Stomach (tissue), 9 donors: ENCODE results near the gene NAALADL1. TPM values are rescaled to one million over a fixed set of nuclear protein-coding genes. Genes with fewer than 3 reads are reported as not detected.
"Not testable (repeated sequence)": the region's sequence is repeated elsewhere in the genome, so short reads cannot be mapped to it uniquely, and the experiment has no call there.

Experiments used
- DNase-seq, 2 donors: peaks; one replicate each; pipeline versions ENCODE4 v3.0.0 to v3.0.0-alpha.2; 2013 to 2019
- H3K27ac ChIP-seq, 5 donors: fragments of 200-600 bp in 4 of 5; sonication (generic) in 4 of 5; one replicate each; pipeline ENCODE4 v1.5.1; 2013 to 2019; ENCODE audit warnings: mild to moderate bottlenecking in 1 of 5, moderate library complexity in 1 of 5
- H3K27me3 ChIP-seq, 3 donors: fragments of 200-600 bp; sonication (generic); one replicate each; pipeline ENCODE4 v1.5.1; 2017 to 2019; ENCODE audit warnings: mixed run types in 1 of 3
- H3K36me3 ChIP-seq, 4 donors: fragments of 200-600 bp; sonication (generic); 1 replicate in 3 of 4; 2 replicates in 1 of 4; pipeline ENCODE4 v1.5.1; 2016 to 2019
- H3K4me1 ChIP-seq, 4 donors: fragments of 200-600 bp; sonication (generic); one replicate each; pipeline ENCODE4 v1.5.1; 2016 to 2019
- H3K4me3 ChIP-seq, 4 donors: fragments of 200-600 bp; sonication (generic) in 3 of 4; one replicate each; pipeline ENCODE4 v1.5.1; 2016 to 2019; ENCODE audit warnings: mild to moderate bottlenecking in 1 of 4
- H3K9me3 ChIP-seq, 4 donors: fragments of 200-600 bp; sonication (generic); one replicate each; pipeline ENCODE4 v1.5.1; 2016 to 2019
- EP300 ChIP-seq: sonication (generic); formaldehyde crosslinking; IDR thresholded peaks from one replicate; pipeline ENCODE4 v1.6.1; 2017; ENCODE audit warnings: antibody characterized with exemption
- POLR2A ChIP-seq, 4 donors: fragments of 450-650 bp; IDR thresholded peaks; one replicate each; pipeline ENCODE4 v1.6.1; 2016; ENCODE audit warnings: antibody characterized with exemption in 4 of 4, control low read depth in 2 of 4, mild to moderate bottlenecking in 1 of 4, moderate library complexity in 1 of 4
- POLR2AphosphoS5 ChIP-seq, 3 donors: sonication (generic); formaldehyde crosslinking; IDR thresholded peaks; one replicate each; pipeline ENCODE4 v1.6.1; 2016; ENCODE audit warnings: antibody characterized with exemption in 3 of 3
- WGBS, 5 donors: extraction: QIAGEN DNeasy Blood & Tissue Kit in 3 of 5; methylation state at CpG; one replicate each; pipeline versions ENCODE4 v1.1.5 to v1.1.7; 2013 to 2018; 5-methylcytosine and 5-hydroxymethylcytosine counted together
- intact Hi-C: fragments of 100-400 bp; cut with DNase I; formaldehyde crosslinking; loops from one replicate; pipeline ENCODE4 v1.15.1; 2023; ENCODE audit warnings: low total_unique reads
- polyA plus RNA-seq, 3 donors: library from polyadenylated mRNA; stranded (reverse); fragments of 200-250 nt; gene quantifications; one replicate each; pipeline ENCODE4 v1.2.3, GENCODE V29; 2013
- total RNA-seq, 5 donors: library from RNA; depleted of rRNA; stranded (reverse); fragments of >200 nt; gene quantifications; one replicate each; pipeline versions ENCODE4 v1.1.0 to v1.2.3, GENCODE V29; 2014 to 2016
- TF ChIP-seq, protein P1 (sequence below), 7 experiments: fragments of 450-650 bp in 4 of 7; fragments of 200-600 bp in 3 of 7; sonication (generic) in 3 of 7; IDR thresholded peaks; one replicate each; pipeline ENCODE4 v1.5.1; 2016 to 2019; ENCODE audit warnings: antibody characterized with exemption in 7 of 7, control low read depth in 2 of 7, mild to moderate bottlenecking in 1 of 7
- donor health status: healthy with polysubstance abuse.
- donor health status: Bipolar disorder and iron deficiency.
- donor health status: healthy.

Gene NAALADL1
- total and polyA plus RNA-seq, 8 donors: 1.3 to 65.2 (median 10.0) TPM; not detected in 1

DNA sequence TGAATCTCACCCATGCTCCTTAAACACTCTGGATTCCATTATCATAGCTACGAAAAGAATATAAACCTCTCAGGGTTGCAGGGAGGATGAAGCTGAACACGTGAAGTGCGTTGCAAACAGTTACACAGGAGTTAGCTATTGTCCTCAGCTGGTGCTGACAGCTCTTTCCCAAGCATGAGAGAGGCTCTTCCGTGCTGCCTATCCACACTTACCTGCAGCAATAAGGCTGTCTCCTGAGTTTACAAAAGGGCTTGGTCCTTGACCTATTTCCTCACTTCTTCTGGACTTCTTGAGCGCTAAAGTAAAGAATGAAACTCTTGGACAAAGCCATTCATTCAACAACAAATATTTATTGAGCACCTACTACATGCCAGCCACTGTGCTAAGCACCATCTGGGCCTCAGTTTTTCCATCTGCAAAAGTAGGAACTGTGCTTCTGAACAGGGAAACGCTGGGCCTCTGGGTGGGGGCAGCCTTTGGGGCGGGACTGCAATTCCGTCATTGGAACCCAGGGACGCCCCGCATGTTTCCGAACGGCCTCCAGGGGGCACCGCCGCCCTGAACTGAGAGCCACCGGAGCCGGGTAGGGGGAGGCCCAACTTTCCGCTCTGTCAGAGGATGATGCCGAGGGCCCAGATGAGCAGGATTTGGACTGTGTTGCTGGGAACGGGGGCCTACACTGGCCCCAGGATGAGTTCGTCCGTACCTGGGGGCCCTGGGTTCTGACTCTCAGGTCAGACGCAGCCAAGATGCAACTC, 45.0 kb downstream of the NAALADL1 start:
- H3K4me1 ChIP-seq: peaks cover 12 to 32% (median 29%) of the 10 kb centered on the region in 4 donors
- WGBS, 5 donors: 11 to 29% (median 12%) methylated on average over 9 to 22 of the region's 22 CpGs
- DNase-seq: peak; percentile 93 to 97
- TF ChIP-seq POLR2A (IDR thresholded peaks at IDR 0.05) (no peak), POLR2AphosphoS5 (IDR thresholded peaks at IDR 0.05) (peak in 2 of 3 donors; percentile 72 to 79), EP300 (no peak)
- TF ChIP-seq, protein P1, sequence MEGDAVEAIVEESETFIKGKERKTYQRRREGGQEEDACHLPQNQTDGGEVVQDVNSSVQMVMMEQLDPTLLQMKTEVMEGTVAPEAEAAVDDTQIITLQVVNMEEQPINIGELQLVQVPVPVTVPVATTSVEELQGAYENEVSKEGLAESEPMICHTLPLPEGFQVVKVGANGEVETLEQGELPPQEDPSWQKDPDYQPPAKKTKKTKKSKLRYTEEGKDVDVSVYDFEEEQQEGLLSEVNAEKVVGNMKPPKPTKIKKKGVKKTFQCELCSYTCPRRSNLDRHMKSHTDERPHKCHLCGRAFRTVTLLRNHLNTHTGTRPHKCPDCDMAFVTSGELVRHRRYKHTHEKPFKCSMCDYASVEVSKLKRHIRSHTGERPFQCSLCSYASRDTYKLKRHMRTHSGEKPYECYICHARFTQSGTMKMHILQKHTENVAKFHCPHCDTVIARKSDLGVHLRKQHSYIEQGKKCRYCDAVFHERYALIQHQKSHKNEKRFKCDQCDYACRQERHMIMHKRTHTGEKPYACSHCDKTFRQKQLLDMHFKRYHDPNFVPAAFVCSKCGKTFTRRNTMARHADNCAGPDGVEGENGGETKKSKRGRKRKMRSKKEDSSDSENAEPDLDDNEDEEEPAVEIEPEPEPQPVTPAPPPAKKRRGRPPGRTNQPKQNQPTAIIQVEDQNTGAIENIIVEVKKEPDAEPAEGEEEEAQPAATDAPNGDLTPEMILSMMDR (IDR thresholded peaks at IDR 0.05): peak in 5 of 7 experiments; percentile 52 to 88 (median 77)
- H3K9me3 ChIP-seq: no peaks in the 10 kb centered on the region
- H3K36me3 ChIP-seq: peaks cover 0 to 8% (median 3%) of the 10 kb centered on the region in 4 donors
- peak overlapping the region; percentile 64 to 84 (median 79) for H3K4me3 ChIP-seq
- H3K27ac ChIP-seq: peak overlapping the region; percentile 97 to 100 (median 99)
- no peaks in the 10 kb centered on the region for H3K27me3 ChIP-seq
- intact Hi-C loops: no loop called here

DNA sequence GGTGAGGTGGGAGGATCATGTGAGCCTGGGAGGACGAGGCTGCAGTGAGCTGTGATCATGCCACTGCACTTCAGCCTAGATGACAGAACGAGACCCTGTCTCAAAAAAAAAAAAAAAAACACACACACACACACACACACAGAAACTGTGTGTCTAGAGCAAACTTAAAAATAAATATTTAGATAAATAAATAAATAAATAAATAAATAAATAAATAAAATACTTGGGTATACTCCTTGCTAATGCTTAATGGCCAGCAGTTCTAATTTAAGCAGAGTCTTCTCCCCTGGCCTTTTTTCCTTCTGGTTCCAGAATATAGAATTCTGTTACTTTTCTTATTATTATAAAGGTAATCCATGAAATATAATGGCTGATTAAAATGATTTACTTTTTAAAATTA, 49.5 kb downstream of the NAALADL1 start:
- intact Hi-C loops: no loop called here
- no peaks in the 10 kb centered on the region for H3K36me3 ChIP-seq
- H3K27me3 ChIP-seq: no peaks in the 10 kb centered on the region
- H3K9me3 ChIP-seq: no peaks in the 10 kb centered on the region
- 74 to 84% (median 82%) methylated on average over 2 of the region's 2 CpGs for WGBS, 5 donors
- no peak overlapping the region for H3K4me3 ChIP-seq
- H3K27ac ChIP-seq: no peak overlapping the region
- DNase-seq: no peak
- peaks cover 5 to 12% (median 8%) of the 10 kb centered on the region in 4 donors for H3K4me1 ChIP-seq
- TF ChIP-seq, protein P1 (IDR thresholded peaks at IDR 0.05): no peak
- TF ChIP-seq POLR2A (IDR thresholded peaks at IDR 0.05) (no peak), POLR2AphosphoS5 (IDR thresholded peaks at IDR 0.05) (no peak), EP300 (no peak)

DNA sequence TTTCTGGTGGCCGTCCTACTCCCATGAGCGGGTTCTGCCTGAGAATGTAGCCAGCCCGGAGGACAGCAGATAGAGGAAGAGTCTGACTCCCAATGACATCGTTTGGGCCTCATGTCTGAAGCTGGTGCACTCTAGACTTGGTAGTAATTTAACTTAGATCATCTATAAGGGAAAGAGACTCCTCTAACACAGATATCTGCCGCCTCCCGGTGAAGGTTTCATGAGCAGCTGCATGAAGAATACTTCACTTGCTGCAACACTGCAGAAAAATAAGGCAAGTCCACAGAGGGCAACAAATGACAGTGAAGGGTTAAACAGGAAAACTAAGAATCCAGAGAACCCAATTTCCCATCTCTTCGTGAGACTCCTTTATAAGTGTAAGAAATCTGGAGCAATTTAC, 50.3 kb downstream of the NAALADL1 start:
- no peak overlapping the region for H3K4me3 ChIP-seq
- intact Hi-C loops: no loop called here
- H3K9me3 ChIP-seq: no peaks in the 10 kb centered on the region
- DNase-seq: no peak
- peaks cover 2 to 4% (median 4%) of the 10 kb centered on the region in 4 donors for H3K4me1 ChIP-seq
- TF ChIP-seq EP300 (no peak), POLR2AphosphoS5 (IDR thresholded peaks at IDR 0.05) (no peak), POLR2A (IDR thresholded peaks at IDR 0.05) (no peak)
- TF ChIP-seq, protein P1 (IDR thresholded peaks at IDR 0.05): no peak
- no peaks in the 10 kb centered on the region for H3K27me3 ChIP-seq
- H3K27ac ChIP-seq: no peak overlapping the region
- no peaks in the 10 kb centered on the region for H3K36me3 ChIP-seq
- WGBS, 5 donors: 74 to 82% (median 78%) methylated on average over 7 of the region's 7 CpGs

DNA sequence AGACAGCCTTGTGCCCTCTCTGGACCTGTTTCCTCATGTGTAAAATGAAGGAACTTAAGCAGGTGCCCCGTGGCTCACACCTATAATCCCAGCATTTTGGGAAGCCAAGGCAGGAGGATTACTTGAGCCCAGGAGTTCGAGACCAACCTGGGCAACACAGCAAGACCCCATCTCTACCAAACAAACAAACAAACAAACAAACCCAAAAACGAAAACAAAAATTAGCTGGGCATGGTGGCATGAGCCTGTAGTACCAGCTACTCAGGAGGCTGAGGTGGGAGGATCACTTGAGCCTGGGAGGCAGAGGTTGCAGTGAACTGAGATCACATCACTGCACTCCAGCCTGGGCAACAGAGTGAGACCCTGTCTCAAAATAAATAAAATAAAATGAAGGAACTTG, 54.4 kb downstream of the NAALADL1 start:
- 56 to 70% (median 65%) methylated on average over 3 of the region's 3 CpGs for WGBS, 5 donors
- H3K27me3 ChIP-seq, H3K36me3 ChIP-seq: not testable (repeated sequence)

DNA sequence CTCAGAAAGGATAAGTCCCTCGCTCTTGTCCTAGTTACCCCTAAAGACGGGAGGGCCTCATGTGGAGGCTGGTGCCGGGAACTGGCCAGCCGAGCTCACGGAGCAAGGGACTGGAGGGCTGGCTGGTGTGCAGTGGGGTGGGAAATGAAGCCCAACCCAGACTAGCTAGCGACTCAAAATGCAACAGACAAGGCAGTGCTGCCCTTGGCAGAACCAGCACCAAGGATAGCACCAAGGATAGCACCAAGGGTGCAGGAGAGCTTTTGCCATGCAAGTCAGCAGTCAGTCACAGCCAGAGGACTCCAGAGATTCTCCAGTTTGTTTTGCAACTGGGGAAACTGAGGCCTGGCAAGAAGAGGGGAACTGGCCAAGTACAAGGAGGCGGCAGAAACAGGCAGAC, 55.1 kb downstream of the NAALADL1 start:
- 63 to 74% (median 74%) methylated on average over 7 of the region's 7 CpGs for whole genome bisulfite sequencing, 5 donors
- Histone ChIP-seq H3K9me3 (no peaks in the 10 kb centered on the region), H3K27me3 (no peaks in the 10 kb centered on the region), H3K4me1 (no peaks in the 10 kb centered on the region), H3K27ac (no peak overlapping the region), H3K36me3 (no peaks in the 10 kb centered on the region), H3K4me3 (no peak overlapping the region)
- TF ChIP-seq POLR2A (IDR thresholded peaks at IDR 0.05) (no peak), EP300 (no peak), POLR2AphosphoS5 (IDR thresholded peaks at IDR 0.05) (no peak)
- TF ChIP-seq, protein P1 (IDR thresholded peaks at IDR 0.05): no peak
- intact Hi-C loops: no loop called here
- DNase-seq: no peak

More for the DNA sequence above, 54.4 kb downstream of the NAALADL1 start:
- H3K9me3 ChIP-seq, H3K27ac ChIP-seq, H3K4me1 ChIP-seq, intact Hi-C loops, DNase-seq, H3K4me3 ChIP-seq: not testable (repeated sequence)
